ENCODE data around the gene PEX26.

Gene PEX26

GRCh38 chr22:18095101-18095805, 17.5 kb downstream of the PEX26 start:
- Mint-ChIP-seq H3K4me1 (peaks cover 9% of the 10 kb centered on the region), H3K9me3 (no peaks in the 10 kb centered on the region), H3K27ac (no peak overlapping the region), H3K4me3 (no peak overlapping the region), H3K36me3 (ENCODE audit: low read depth) (peaks cover 36% of the 10 kb centered on the region), H3K27me3 (ENCODE audit: low read depth) (no peaks in the 10 kb centered on the region)
- TF ChIP-seq CTCF (IDR thresholded peaks at IDR 0.05; ENCODE audit: unreplicated experiment in 3 of 3) = no peak

DNA sequence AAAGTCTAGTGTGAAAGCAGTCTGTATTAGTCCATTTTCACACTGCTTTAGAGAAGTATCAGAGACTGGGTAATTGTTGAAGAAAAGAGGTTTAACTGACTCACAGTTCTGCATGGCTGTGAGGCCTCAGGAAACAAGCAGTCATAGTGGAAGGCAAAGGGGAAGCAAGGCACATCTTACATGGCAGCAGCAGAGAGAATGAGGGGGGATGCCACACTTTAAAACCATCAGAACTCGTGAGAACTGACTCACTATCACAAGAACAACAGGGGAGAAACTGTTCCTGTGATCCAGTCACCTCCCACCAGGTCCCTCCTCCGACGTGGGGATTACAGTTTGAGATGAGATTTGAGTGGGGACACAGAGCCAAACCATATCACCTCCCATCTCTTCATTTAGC, 19.0 kb downstream of the PEX26 start:
- H3K4me3 Mint-ChIP-seq = no peak overlapping the region

GRCh38 chr22:18100781-18101180, 23.0 kb downstream of the PEX26 start:
- Mint-ChIP-seq H3K36me3 (ENCODE audit: low read depth) (peaks cover 26% of the 10 kb centered on the region), H3K9me3 (peaks cover under 1% of the 10 kb centered on the region), H3K4me3 (no peak overlapping the region), H3K27me3 (ENCODE audit: low read depth) (peaks cover 3% of the 10 kb centered on the region), H3K27ac (no peak overlapping the region), H3K4me1 (no peaks in the 10 kb centered on the region)
- TF ChIP-seq CTCF (IDR thresholded peaks at IDR 0.05; ENCODE audit: unreplicated experiment in 3 of 3) = no peak

More for the DNA sequence above, 19.0 kb downstream of the PEX26 start:
- TF ChIP-seq CTCF (IDR thresholded peaks at IDR 0.05; ENCODE audit: unreplicated experiment in 3 of 3) = no peak
- peaks cover 34% of the 10 kb centered on the region for H3K36me3 Mint-ChIP-seq (ENCODE audit: low read depth)
- no peaks in the 10 kb centered on the region for H3K9me3 Mint-ChIP-seq
- H3K27me3 Mint-ChIP-seq (ENCODE audit: low read depth) = no peaks in the 10 kb centered on the region
- peaks cover 6% of the 10 kb centered on the region for H3K4me1 Mint-ChIP-seq
- no peak overlapping the region for H3K27ac Mint-ChIP-seq

DNA sequence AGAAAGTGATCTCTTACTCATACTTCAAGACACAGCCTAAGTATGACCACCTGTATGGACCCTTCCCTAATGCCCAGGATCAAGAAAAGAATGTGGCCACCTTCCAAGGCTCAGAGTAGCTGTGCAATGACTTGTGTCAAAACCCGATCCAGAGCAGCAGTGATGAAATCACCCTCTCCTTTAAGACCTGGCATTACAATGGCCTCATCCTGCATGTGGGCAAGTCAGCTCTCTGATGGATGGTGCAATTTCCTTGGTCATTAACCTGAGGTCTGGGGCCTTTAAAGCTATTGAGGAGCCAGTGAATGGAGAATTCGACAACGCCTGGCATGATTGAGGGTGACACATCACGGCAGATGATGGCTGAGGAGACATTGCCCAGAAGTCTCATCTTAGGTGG, 23.7 kb downstream of the PEX26 start:
- H3K9me3 Mint-ChIP-seq = peaks cover 4% of the 10 kb centered on the region
- H3K27me3 Mint-ChIP-seq (ENCODE audit: low read depth) = peaks cover 3% of the 10 kb centered on the region
- peaks cover 25% of the 10 kb centered on the region for H3K36me3 Mint-ChIP-seq (ENCODE audit: low read depth)
- no peak overlapping the region for H3K4me3 Mint-ChIP-seq
- TF ChIP-seq CTCF (IDR thresholded peaks at IDR 0.05; ENCODE audit: unreplicated experiment in 3 of 3) = no peak
- H3K4me1 Mint-ChIP-seq = no peaks in the 10 kb centered on the region
- no peak overlapping the region for H3K27ac Mint-ChIP-seq

DNA sequence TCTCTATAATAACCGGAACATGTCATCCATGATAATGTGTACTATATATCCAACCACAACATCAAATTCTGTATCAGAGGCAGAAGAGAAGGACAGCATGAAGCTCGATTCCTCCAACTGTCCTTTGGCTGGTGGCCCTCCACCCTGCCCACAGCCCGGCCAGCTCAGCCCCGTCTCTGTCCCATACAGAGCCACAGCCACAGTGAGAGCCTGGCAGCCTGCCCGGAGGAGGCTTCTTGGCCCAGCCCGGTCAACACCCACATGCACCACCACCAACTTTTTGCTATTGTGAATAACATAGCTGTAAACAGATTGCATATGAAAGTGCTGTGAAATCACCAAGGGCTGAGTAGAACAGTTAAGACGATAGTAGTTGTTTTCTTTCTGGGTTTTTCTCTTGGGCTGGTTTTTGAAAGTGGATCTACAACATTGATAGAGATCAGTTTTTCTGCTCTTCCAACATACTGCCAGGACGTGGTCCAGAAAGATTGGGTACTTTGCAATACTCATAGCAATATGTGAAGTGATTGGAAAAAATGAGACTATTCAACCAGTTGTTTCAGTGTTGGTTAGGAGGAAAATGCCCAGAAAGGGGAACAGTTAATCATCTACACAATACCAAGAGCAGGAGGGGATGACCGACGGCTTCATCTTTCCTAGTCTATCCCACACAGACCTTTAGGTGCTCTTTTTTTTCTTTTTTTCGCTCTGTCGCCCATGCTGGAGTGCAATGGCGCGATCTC, 25.9 kb downstream of the PEX26 start:
- peaks cover 14% of the 10 kb centered on the region for H3K27me3 Mint-ChIP-seq (ENCODE audit: low read depth)
- peaks cover 24% of the 10 kb centered on the region for H3K36me3 Mint-ChIP-seq (ENCODE audit: low read depth)
- H3K4me3 Mint-ChIP-seq = no peak overlapping the region
- H3K9me3 Mint-ChIP-seq = peaks cover 4% of the 10 kb centered on the region
- no peak for TF ChIP-seq CTCF (IDR thresholded peaks at IDR 0.05; ENCODE audit: unreplicated experiment in 3 of 3)
- H3K4me1 Mint-ChIP-seq = no peaks in the 10 kb centered on the region
- H3K27ac Mint-ChIP-seq = no peak overlapping the region
